Activated CD8-positive, alpha-beta memory T cell treated with anti-CD3 and anti-CD28 coated beads for 48 hours (primary cell): ENCODE data around the gene POLG.

Experiments
- DNase-seq, 3 experiments: peaks; one replicate each; pipeline ENCODE4 v3.0.0-alpha.2; 2020; ENCODE audit warnings: low read depth in 2 of 3, low spot score in 2 of 3

Gene POLG

DNA sequence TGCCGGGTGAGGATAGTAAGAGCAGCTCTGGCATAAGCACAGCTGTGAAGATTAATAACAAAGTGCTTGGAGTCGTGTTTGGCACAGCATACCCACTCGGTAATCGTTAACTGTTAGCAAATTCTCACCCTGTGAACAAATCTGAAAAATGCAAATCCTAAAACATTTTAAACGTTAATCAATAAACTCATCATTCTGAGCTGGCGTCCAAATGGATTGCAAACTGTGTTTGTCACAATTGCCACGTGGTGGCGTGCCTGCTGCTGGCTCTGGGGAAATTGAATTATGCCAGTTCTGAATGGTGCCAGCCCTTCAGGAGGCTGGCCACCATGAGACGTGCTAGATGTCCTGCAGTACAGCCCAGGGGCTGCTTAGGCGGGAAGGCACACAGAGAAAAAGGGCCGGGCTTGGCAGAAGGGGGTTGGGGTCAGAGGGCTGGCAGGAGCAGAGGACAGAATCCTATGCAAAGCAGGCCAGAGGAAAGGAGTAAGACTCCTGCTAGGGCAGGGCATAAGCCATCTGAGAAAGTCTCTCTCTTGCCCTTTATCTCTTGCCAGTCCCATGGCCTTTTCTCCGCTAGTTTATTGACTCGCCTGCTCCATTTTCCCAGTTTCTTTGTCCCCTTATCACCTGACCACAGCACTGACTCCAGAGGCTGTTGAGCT is 22.1 kb upstream of the POLG start:
- no peak for DNase-seq

- DNase-seq: no peak
Measured at GRCh38 chr15:89353991-89354390, 19.4 kb upstream of the POLG start.

DNA sequence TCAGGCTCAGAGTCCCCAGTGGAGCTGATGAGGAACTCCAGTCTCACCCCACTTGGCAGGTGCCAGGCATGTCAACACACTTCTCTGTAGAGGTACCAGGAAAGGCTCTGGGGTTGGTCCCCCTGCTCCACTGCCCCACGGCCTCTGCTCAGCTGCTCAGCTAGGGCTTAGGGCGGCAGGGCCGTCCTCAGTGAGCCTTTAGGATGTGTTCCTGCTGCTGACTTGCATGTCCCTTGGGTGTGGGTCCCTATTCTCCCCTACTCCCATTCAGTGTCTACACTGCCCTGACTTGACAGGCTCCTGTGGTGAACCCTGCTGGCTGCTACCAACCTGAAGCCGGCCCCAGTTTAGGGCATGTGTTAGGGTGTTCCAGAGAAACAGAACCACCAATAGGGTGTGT is 17.9 kb upstream of the POLG start:
- DNase-seq: no peak

DNA sequence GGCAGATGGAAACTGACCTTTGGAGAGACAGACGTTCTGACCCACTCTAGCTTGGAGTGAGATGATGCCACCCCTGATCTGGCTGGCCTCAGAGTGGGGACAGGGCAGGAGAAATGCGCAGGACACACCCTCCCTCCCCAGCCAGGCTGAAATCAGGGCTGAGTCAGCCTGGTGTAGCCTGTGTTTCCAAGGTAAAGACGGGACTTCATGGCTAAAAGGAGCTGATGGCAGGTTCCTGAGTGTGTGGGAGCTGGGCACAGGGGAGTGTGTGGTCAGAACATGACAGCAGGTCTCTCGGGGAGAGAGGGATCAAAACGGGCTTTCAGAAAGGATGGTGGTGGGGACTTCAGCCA is 14.6 kb upstream of the POLG start:
- no peak for DNase-seq

DNA sequence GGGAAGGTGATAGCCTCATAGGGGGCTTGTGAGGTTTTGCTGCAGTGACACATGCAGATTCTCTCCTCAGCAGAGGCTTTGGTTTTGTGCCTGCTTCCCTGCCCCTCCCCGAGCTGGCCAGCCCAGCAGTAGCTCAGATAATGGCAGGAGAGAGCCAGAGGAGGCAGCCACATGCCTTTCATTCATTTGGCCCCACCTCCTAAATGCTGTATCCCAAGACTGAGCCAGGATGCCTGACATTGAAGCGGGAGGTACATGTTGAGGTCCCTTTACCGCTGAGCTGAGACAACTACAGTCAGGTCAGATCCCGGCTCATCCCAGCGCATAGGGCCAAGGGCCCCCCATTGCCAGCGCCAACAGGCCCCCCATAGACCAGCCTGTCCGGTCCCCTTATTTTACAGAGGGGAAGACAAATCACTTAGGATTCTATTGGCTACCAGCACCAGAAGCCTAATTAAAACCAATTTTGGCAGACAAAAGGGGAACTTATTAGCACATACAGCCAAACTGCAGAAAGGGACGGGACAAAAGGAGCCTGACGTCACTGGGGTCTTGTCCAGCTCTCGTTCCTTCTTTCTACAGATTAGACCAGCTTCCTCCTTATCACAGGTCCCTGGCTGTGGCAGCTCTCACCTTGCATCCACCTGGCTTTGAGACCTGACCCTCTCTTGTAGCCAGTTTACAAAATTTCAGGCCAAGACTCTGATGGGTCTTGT is 12.1 kb upstream of the POLG start:
- DNase-seq: no peak

DNA sequence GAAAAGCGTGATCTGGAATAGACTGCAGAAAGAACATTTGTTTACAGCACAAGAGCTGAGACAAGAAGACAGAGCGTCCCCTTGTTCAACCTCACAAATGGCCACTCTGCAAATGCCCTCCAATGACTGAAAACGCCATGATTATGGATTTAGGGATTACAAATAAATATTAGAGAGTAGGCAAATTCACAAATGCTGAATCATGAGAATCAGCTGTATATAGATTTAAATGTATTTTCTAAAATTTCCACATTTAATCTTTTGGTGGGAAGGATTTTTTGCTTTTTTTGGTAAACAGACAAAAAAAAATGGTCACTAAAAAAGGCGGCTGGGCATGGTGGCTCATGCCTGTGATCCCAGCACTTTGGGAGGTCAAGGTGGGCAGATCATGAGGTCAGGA is 10.6 kb upstream of the POLG start:
- DNase-seq: no peak

GRCh38 chr15:89342840-89343239 is 8.2 kb upstream of the POLG start:
- DNase-seq: no peak

GRCh38 chr15:89341316-89342005 is 6.8 kb upstream of the POLG start:
- no peak for DNase-seq

GRCh38 chr15:89340573-89340972 is 5.9 kb upstream of the POLG start:
- DNase-seq: no peak

- DNase-seq: no peak
Measured at GRCh38 chr15:89338036-89338435, 3.4 kb upstream of the POLG start.

- peak in 1 of 3 experiments; percentile 43 for DNase-seq
Measured at GRCh38 chr15:89335298-89336041, 846 bp upstream of the POLG start.

GRCh38 chr15:89333959-89334509 is 590 bp downstream of the POLG start:
- no peak for DNase-seq

- no peak for DNase-seq
Measured at GRCh38 chr15:89333011-89333860, 1.4 kb downstream of the POLG start.

- no peak for DNase-seq
Measured at GRCh38 chr15:89332446-89332845, 2.2 kb downstream of the POLG start.

DNA sequence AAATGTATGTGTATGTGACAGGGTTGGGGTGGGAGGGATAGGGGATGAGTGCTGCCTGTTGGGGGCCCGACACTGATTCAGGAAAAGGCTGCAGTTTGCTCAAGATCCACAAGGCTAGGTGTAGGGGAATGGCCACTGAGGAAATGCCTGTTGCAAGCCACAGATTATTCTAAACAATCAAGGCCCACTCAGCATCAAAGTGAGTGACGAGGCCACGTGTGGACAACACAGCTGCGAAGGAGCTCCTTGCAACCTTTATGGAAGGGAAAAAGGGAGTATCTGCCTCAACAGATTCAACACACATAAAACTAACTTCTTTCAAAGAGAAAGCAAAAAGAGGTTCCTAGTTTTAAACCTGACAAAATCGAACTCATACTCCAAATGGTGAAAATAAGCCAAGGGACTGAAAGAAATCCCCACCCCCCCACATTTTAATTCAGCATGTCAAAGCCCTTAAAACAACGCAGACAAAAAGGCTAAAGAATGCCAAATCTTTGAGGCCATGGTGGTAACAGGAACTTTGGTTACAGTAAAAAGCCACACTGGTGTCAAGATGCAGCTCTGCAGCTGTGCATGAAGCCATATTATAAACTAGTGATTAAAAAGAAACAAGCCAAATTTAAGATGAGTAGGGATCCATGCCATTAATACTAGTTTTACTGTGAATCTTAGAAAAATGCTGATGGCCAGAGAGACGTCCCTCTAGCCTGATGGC is 3.6 kb downstream of the POLG start:
- DNase-seq: no peak

GRCh38 chr15:89330119-89330518 is 4.5 kb downstream of the POLG start:
- DNase-seq: no peak

DNA sequence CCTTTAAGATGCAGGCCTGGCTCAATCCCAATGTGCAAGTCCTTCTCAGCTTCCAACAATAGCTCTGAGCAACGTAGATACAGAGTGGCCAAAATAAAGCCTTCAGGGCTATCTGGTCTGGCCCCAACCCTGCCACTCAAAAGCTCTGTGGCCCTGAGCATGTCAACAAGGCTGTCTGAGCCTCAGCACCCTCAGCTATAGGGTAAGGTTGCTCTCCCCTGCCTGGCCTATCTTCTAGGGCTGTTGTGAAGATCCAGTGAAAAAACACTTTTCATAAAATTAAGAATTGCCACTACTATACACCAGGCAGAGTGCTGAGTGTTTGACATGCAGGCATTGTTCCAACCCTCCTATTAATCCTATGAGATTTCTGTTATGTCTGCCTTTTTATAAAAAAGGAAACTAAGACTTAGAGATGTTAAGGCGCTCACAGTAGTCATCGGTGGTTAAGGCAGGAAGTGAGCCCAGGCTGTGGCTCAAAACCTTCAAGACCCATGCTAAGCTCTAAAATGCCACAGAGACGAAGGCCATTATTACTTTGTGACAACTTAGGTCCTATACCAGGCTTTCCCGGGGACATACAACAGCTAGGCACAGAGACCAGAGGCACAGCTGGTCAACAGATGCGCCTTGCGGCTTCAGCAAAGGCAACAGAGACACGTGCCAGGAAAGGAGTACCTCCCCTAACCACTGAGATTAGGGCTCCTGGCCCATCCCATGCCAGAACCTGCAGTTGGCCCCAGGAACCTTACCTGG is 5.1 kb downstream of the POLG start:
- no peak for DNase-seq

GRCh38 chr15:89328398-89329254 is 6.0 kb downstream of the POLG start:
- no peak for DNase-seq
